Activated T-cell treated with anti-CD3 and anti-CD28 coated beads, Interleukin-2, amount 50 U/mL, for 1 hour (primary cell): ENCODE results near the gene RIMBP3C.
A peak's percentile ranks its signal among the peaks of the same experiment; 100 is the strongest.
"Not testable (repeated sequence)": the region's sequence is repeated elsewhere in the genome, so short reads cannot be mapped to it uniquely, and the experiment has no call there.

Source experiments
- DNase-seq: peaks from one replicate; pipeline ENCODE4 v3.0.0-alpha.2; 2020

Gene RIMBP3C

DNA sequence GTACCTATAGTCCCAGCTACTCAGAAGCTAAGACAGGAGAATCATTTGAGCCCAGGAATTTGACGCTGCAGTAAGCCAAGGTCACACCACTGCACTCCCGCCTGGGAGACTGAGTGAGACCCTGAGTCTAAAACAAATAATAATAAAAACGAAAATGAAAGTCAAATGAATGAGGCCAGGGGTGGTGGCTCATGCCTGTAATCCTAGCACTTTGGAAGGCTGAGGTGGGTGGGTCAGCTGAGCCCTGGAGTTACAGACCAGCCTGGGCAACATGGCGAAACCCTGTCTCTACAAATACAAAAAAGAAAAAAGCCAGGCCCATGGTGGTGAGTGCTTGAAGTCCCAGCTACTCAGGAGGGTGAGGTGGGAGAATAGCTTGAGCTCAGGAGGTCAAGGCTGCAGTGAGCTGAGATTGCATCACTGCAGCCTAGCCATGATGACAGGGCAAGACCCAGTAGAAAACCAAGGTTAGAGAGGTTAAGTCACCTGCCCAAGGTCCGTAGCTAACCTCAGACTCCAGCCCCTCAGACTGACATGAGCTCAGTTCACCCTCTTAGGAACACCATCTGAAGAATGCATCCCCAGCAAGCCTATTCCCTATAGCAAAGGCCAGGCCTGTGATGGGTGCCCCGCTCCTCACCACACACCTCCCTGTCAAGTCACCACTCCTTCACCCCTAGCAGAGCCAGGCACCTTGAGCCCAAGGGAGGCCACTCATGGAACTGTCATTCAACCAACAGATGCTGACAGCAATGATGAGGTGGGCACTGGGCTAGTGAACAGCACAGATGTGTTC is 24.4 kb downstream of the RIMBP3C start:
- not testable (repeated sequence) for DNase-seq

DNA sequence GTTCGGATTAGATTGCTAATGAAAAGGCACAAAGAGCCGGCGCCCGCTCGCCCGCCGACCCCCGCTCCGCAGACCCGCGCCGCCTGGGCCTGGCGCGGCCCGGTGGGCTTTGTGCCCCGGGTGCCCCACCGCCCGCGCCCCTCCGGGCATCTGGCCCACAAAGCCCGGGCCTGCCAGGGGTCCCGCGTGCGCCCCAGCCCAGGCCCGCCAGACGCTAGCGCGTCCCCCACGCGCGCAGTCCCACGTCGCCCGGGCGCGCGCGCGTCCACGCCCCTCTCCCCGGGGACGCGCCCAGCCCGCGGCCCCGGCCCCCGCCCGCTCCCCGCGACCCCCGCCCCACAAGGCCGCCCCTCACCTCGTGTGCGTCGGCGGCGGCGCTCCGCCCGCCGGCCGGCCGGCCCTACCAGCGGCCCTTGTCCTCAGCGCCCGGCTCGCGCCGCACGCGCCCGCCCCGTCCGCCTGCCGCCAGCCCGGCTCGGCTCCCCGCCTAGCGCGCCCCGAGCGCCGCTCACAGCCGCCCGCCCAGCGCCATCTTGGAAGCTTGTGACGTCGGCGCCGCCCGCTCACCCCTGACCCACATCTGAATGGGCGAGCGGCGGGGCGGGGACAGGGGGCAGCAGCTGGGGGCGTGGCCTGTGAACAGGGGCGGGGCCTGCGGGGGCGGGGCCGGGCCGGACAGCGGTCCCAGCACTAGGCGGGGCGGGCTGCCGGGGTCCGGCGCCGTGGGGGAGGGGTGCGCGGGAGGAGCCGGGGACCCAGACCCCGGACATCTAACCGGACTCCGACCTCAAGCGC is 34.1 kb downstream of the RIMBP3C start:
- DNase-seq: peak; percentile 65

DNA sequence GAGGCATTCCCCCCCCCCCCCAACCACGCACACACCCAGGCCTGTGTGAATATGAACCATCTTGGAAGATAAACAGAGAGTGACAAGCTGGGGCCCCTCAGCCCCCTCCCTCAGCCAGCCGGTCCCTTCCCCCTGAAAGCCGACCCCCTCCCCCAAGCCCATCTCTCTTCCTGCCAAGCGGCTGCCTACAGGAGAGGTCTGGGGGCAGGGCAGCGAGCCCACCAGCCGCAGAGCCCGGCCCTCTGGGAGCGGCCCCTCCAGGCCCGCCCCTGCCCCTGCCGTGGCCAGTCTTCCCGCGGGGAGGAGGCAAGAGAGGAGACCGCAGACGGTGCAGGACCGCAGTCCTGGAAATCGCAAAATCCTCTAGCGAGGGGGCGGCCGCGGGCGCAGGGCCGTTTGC is 34.7 kb downstream of the RIMBP3C start:
- not testable (repeated sequence) for DNase-seq

DNA sequence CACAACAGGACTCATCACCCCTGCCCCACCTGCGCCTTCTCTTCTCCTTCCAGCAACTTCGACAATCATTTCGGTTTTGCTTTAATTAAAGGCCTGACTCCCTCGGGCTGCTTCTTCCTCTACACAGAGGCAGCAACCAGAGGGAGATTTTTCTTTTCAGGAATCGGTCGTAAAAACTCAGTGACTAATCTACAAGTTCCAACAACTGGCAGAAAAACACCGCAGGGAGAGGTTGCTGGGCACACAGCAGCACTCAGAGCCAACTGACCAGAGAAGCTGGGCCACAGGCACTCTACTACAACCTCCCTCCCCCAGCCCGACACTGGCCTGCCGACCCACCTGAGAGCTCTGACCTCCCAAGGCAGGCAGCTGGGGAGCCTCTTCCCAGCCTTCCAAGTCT is 36.0 kb downstream of the RIMBP3C start:
- not testable (repeated sequence) for DNase-seq

DNA sequence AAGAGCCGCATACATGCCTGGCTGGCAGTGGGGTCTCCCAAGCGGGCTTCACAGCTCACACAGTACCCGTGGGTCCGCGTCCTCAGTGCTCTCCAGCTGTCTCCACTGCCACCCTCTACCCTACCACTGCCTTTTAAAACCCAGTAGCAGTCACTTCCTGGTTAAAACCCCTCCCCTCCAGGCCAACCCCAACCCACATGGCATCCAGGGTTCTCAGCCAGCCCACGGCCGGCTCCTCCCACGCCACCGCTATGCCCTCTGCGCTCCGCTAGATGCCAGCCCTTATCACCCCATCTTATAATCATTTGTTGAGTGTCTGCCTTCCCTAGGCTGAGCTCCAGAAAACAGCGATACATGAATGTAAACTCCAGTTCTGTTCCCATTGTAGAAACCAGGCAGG is 37.1 kb downstream of the RIMBP3C start:
- not testable (repeated sequence) for DNase-seq

DNA sequence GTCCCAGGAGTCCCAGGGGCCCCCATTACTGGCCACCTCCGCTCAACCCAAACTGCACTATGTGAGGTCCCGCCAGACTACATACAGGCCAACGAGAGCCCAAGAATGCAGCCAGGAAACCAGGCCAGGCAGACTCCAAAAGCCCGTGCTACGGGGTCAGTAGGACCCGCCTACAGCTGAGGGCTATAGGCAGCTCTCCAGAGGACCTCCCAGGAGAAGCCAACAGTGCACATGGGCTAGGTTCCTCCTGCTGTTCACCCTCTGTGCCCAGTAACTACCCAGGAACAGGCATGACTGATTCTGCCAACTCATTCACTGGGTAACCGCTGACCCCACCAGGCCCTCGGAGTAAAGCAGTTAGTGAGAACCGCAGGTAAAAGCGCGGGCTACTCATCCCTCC is 39.2 kb downstream of the RIMBP3C start:
- not testable (repeated sequence) for DNase-seq

DNA sequence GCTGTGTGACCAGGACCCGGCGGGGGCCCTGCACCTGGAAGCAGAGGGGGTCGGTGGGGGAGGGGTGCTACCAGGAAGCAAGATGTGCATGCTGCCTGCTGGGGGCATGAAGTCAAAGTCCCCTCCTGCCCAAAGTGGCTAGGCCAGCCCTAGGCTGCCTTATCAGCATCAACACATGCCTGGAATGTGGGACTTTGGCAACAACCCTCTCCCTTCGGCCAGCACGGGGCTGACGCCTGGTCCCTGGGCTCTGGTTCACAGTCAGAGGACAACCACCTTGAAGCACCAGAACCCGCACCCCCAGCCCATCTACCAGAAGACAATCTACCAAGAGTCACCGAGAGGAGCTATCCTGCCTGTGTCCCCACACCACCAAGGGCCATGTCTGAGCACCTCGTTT is 40.9 kb downstream of the RIMBP3C start:
- not testable (repeated sequence) for DNase-seq

DNA sequence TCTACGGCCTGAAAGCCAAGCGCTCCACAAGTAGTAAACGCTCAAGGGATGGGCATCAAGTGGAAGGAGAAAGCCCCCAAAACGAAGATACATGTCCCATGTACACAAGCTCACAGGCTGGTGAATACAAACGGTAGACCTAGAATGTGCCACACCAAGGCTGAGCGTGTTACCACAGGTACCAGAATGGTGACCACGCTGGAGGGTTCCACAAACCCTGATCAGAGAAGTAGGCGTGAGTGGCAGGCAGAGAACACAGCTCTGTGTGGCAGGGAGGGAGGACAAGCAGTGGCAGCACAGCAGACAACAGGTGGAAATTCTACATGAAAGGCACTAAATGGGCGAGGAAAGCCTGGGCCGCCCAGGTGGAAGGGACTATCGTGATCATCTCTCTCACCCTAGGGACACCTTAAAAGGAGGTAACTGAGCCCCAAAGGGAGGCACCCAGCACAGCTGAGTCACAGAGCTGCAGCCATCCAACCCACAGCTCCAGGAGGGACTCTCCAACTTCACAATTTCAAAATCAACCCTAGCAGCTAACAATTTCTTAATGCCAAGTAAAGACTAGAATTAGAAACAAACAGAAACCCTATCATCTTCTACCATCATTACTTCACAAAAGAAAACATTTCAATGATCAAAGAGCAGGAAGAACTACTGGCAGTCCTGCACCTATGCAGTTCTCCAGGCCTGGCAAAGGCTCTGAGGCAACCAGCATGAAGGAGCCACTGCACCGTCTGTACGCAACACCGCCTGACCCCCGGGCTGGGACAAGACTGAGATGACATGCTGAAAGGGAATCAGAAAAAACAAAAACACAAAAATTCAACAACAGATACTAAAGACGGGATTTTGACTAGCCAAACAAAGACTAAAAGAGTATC is 51.4 kb downstream of the RIMBP3C start:
- DNase-seq: not testable (repeated sequence)

DNA sequence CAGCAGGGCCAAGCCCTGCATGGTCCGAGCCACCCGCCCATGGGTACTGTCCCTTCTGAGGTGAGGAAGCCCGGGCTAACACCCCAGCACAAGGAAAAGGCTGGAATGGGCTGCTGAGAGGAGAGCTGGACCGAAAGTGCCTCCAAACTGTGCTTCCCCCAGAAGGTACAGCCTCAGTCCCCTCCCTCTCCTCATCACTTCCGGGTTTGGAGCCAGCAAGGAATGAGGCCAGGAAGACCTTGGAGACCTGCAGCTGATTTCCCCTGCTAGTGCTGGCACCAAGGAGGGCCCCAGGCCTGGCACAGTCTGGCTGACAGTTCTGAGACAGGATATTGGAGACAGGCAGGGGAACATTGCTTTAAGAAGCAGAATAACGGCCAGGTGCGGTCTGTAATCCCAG is 52.8 kb downstream of the RIMBP3C start:
- DNase-seq: not testable (repeated sequence)

DNA sequence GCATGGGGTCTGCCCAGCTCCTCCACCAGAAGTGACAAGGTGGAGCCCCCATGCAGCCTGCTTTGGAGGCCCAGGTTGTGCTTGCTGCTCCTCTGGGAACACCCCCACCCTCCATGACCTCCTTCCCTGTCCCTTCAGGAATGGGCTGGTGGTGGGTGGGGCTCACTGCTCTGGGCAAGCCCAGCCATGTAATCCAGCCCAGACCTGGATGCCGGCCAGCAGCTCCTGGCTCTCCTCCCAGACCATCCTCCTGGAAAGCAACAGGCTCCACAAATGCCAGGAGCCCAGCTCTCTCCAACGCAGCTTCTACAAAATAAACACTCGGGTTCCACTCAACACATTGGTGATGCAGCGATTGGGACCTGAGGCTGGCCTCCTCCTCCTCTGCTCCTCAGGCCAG is 53.3 kb downstream of the RIMBP3C start:
- DNase-seq: not testable (repeated sequence)
